ENCODE measurements around the gene MS4A6A.

Gene MS4A6A

GRCh38 chr11:60127311-60127811, 55.5 kb downstream of the MS4A6A start:
- no peak for DNase-seq

DNA sequence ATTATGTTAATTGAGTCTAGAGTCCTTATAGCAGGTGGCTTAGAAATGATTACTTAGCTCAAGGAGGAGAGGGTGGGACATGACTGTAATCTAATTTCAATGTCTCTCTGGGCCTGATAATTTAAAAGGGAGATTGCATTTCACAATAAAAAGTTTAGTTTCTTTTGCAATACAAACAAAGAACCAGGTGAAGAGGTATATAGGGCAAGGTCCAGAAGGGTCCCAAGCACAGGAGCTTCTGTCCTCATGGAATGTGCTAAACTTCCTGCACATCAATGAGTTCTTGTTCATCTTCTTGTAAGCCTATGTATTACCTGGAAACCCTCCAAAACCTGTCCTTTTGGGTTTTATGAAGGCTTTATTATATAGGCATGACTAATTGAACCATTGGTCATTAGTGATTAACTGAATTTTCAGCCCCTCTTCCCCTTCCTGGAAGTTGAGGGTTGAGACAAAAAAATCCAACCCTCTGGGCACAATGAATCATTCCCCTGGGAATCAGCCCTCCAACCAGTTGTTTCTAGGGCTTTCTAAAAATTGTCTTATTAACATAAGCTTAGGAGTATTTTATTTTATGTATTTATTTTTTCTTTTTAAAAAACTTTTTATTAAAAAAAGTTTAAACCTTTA, 56.8 kb downstream of the MS4A6A start:
- peak; percentile 5 to 52 for DNase-seq

DNA sequence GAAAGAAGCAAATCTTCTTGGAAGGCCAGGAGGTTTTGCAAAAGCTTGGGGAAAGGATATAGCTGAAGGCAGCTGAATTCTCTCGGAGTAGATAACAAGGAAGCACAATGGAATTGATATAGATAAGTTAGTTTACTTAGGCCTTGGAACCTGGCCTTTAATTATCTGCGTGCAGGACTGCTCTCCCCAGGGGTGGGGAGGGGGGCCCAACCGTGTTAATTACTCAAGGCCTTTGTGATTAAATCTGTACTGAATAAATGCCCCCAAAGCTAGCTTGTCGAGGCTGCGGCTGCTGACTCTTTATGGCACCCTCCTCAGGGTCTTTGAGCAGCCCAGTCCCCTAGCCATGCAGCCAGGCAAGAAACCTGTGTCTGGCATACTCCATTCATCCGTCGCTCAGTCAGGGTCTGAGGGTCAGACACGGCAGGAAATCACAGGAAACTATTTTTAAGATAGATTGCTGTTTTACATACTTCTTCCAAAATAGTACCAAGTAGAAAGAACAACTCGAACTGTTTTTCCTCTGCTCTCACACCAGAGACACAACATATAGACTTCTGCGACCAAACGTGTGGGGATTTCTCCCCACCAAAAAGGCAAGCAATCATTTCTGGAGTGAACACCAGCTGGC, 58.0 kb downstream of the MS4A6A start:
- no peak for DNase-seq

Measured in NCI-H524 (cell line).